DND-41 (cell line): Measurements from ENCODE around the gene TMEM121B.

Source experiments
- ATAC-seq: fragments of 200-7000 bp; cut with Tn5 transposase; 3 replicates; pipeline ENCODE4 v1.9.1; 2021; ENCODE audit warnings: low read depth; ENCODE audit not compliant: insufficient read depth
- DNase-seq: peaks from one replicate; pipeline ENCODE4 v3.0.0-alpha.2; 2020
- H2AFZ ChIP-seq: 2 replicates; pipeline ENCODE4 v1.6.0; 2012; ENCODE audit warnings: low read depth, low read length
- H3K27ac ChIP-seq: 2 replicates; pipeline ENCODE4 v1.5.1; 2012; ENCODE audit warnings: low read length, inconsistent platforms
- H3K27me3 ChIP-seq: fragments of 200-600 bp; sonication (generic); 2 replicates; pipeline ENCODE4 v1.6.0; 2012; ENCODE audit warnings: low read length, mild to moderate bottlenecking, inconsistent platforms; ENCODE audit not compliant: insufficient read depth, poor library complexity
- H3K36me3 ChIP-seq: 2 replicates; pipeline ENCODE4 v1.5.1; 2012; ENCODE audit warnings: low read length, inconsistent platforms; ENCODE audit not compliant: insufficient read depth
- H3K4me1 ChIP-seq: 2 replicates; pipeline ENCODE4 v1.5.1; 2012; ENCODE audit warnings: mild to moderate bottlenecking, low read length; ENCODE audit not compliant: insufficient read depth
- H3K4me2 ChIP-seq: 2 replicates; pipeline ENCODE4 v1.6.0; 2012; ENCODE audit warnings: mild to moderate bottlenecking, moderate library complexity, low read length, inconsistent platforms; ENCODE audit not compliant: insufficient read depth
- H3K4me3 ChIP-seq, 2 experiments: fragments of 200-600 bp in 1 of 2; shearing (Covaris generic) in 1 of 2; 2 replicates each; pipeline ENCODE4 v1.5.1; 2012 to 2016; ENCODE audit warnings: inconsistent platforms in 2 of 2, low read length in 2 of 2, mild to moderate bottlenecking in 2 of 2, low read depth in 1 of 2, moderate library complexity in 1 of 2
- H3K79me2 ChIP-seq: 2 replicates; pipeline ENCODE4 v1.6.0; 2012; ENCODE audit warnings: low read length, inconsistent platforms; ENCODE audit not compliant: insufficient read depth
- H3K9ac ChIP-seq: 2 replicates; pipeline ENCODE4 v1.6.0; 2012; ENCODE audit warnings: low read depth, mild to moderate bottlenecking, inconsistent platforms, low read length, moderate library complexity
- H3K9me3 ChIP-seq: 2 replicates; pipeline ENCODE4 v1.5.1; 2012; ENCODE audit warnings: low read length, moderate library complexity, mild to moderate bottlenecking, inconsistent platforms; ENCODE audit not compliant: insufficient read depth, severe bottlenecking
- H4K20me1 ChIP-seq: 2 replicates; pipeline ENCODE4 v1.6.0; 2012; ENCODE audit warnings: low read length; ENCODE audit not compliant: insufficient read depth
- CTCF ChIP-seq: IDR thresholded peaks from 2 replicates; pipeline ENCODE4 v1.5.1; 2012; ENCODE audit warnings: borderline replicate concordance, low read length, moderate library complexity, mild to moderate bottlenecking; ENCODE audit not compliant: poor library complexity, severe bottlenecking; ENCODE audit errors: extremely low read depth
- EZH2 ChIP-seq: IDR thresholded peaks from 3 replicates; pipeline ENCODE4 v1.6.1; 2012; ENCODE audit warnings: borderline replicate concordance, low read depth, mild to moderate bottlenecking, moderate library complexity, low read length, inconsistent platforms; ENCODE audit not compliant: severe bottlenecking

The TMEM121B gene

GRCh38 chr22:17072877-17073276, 48.3 kb downstream of the TMEM121B start:
- ATAC-seq = no peak
- H2AFZ ChIP-seq = no peak overlapping the region
- H3K36me3 ChIP-seq = no peaks in the 10 kb centered on the region
- TF ChIP-seq CTCF (no peak), EZH2 (no peak)
- no peak overlapping the region for H3K4me3 ChIP-seq
- no peak overlapping the region for H3K27ac ChIP-seq
- peaks cover 13% of the 10 kb centered on the region for H3K4me1 ChIP-seq
- no peaks in the 10 kb centered on the region for H3K79me2 ChIP-seq
- no peak for DNase-seq
- H3K9ac ChIP-seq = no peak overlapping the region
- no peaks in the 10 kb centered on the region for H3K27me3 ChIP-seq
- H4K20me1 ChIP-seq = no peaks in the 10 kb centered on the region
- H3K9me3 ChIP-seq = no peaks in the 10 kb centered on the region
- no peak overlapping the region for H3K4me2 ChIP-seq
